A673 (cell line): ENCODE results near the gene HOOK2. TPM values are rescaled to one million over a fixed set of nuclear protein-coding genes. Genes with fewer than 3 reads are reported as not detected.

Experiments
- BruUV-seq: library from RNA; stranded (reverse); fragments of 400-500 nt; replicated peaks from 2 replicates; lab custom pipeline; 2021; lab: Mats Ljungman, UMichigan
- CTCF ChIA-PET: fragments of 300-600 bp; sonication (Branson Sonifier 250); formaldehyde crosslinking; loops from one replicate; lab custom pipeline; 2022; ENCODE audit warnings: antibody characterized with exemption; lab: Charles Lee
- POLR2A ChIA-PET: fragments of 300-600 bp; sonication (Branson Sonifier 250); formaldehyde crosslinking; loops from one replicate; lab custom pipeline; 2022; ENCODE audit warnings: antibody characterized with exemption; ENCODE audit not compliant: low non-redundant PET; lab: Charles Lee
- DNase-seq: peaks from one replicate; pipeline ENCODE4 v3.0.0-alpha.2; 2015; ENCODE audit warnings: low spot score
- H3K27ac ChIP-seq: fragments of 200-600 bp; sonication (generic); 2 replicates; pipeline ENCODE4 v1.5.1; 2016; ENCODE audit warnings: mixed run types, low read depth, mild to moderate bottlenecking, mixed read lengths, antibody characterized with exemption, low read length; ENCODE audit not compliant: poor library complexity, severe bottlenecking
- H3K27me3 ChIP-seq: fragments of 200-600 bp; sonication (generic); replicated peaks from 2 replicates; pipeline ENCODE4 v1.6.1; 2017; ENCODE audit warnings: mixed run types, low read depth, mild to moderate bottlenecking, mixed read lengths, antibody characterized with exemption, low read length; ENCODE audit not compliant: insufficient read depth, poor library complexity
- H3K36me3 ChIP-seq: fragments of 200-600 bp; sonication (generic); 2 replicates; pipeline ENCODE4 v1.6.1; 2016; ENCODE audit warnings: mixed run types, mild to moderate bottlenecking, mixed read lengths, antibody characterized with exemption, low read length; ENCODE audit not compliant: insufficient read depth, poor library complexity, severe bottlenecking
- H3K4me1 ChIP-seq: fragments of 200-600 bp; sonication (generic); 2 replicates; pipeline ENCODE4 v1.6.1; 2017; ENCODE audit warnings: mixed run types, mild to moderate bottlenecking, mixed read lengths, antibody characterized with exemption, low read length; ENCODE audit not compliant: insufficient read depth, poor library complexity, severe bottlenecking
- H3K4me3 ChIP-seq: fragments of 200-600 bp; sonication (generic); 2 replicates; pipeline ENCODE4 v1.5.1; 2016; ENCODE audit warnings: low read depth, mixed run types, mild to moderate bottlenecking, mixed read lengths, low read length; ENCODE audit not compliant: poor library complexity, severe bottlenecking
- H3K9me3 ChIP-seq: fragments of 200-600 bp; sonication (generic); 2 replicates; pipeline ENCODE4 v1.6.1; 2016; ENCODE audit warnings: mixed run types, low read depth, mild to moderate bottlenecking, mixed read lengths, antibody characterized with exemption, low read length; ENCODE audit not compliant: poor library complexity, severe bottlenecking
- EZH2 ChIP-seq: fragments of 200-600 bp; sonication (generic); IDR thresholded peaks from 2 replicates; pipeline ENCODE4 v1.6.1; 2017; ENCODE audit warnings: borderline replicate concordance, low read depth, mild to moderate bottlenecking, mixed read lengths, antibody characterized with exemption, low read length; ENCODE audit not compliant: poor library complexity, severe bottlenecking
- intact Hi-C: fragments of 100-400 bp; cut with micrococcal nuclease; formaldehyde crosslinking; loops from one replicate; pipeline ENCODE4 v1.10.0; 2022; ENCODE audit not compliant: unreplicated experiment
- total RNA-seq: library from RNA; stranded (reverse); gene quantifications from 2 replicates; pipeline ENCODE4 v1.2.3, GENCODE V29; 2021
- TF ChIP-seq, protein P1 (sequence below): fragments of 300-800, 200-600 bp; sonication (generic); conservative IDR thresholded peaks from 2 replicates; pipeline ENCODE4 v1.5.1; 2017; ENCODE audit warnings: low read depth, mild to moderate bottlenecking, antibody characterized with exemption, low read length, moderate library complexity, mixed read lengths

HOOK2 gene
- total RNA-seq, 1 experiment from 2014 or later: 25.8 TPM

GRCh38 chr19:12788042-12788681 lies 12.8 kb upstream of the HOOK2 start:
- ChIA-PET CTCF (no interaction called here), POLR2A (no interaction called here)
- Histone ChIP-seq H3K27me3 (no peaks in the 10 kb centered on the region), H3K9me3 (no peaks in the 10 kb centered on the region), H3K4me3 (no peak overlapping the region), H3K4me1 (peaks cover 45% of the 10 kb centered on the region), H3K27ac (peak overlapping the region; percentile 98), H3K36me3 (no peaks in the 10 kb centered on the region)
- DNase-seq: no peak
- TF ChIP-seq, protein P1, sequence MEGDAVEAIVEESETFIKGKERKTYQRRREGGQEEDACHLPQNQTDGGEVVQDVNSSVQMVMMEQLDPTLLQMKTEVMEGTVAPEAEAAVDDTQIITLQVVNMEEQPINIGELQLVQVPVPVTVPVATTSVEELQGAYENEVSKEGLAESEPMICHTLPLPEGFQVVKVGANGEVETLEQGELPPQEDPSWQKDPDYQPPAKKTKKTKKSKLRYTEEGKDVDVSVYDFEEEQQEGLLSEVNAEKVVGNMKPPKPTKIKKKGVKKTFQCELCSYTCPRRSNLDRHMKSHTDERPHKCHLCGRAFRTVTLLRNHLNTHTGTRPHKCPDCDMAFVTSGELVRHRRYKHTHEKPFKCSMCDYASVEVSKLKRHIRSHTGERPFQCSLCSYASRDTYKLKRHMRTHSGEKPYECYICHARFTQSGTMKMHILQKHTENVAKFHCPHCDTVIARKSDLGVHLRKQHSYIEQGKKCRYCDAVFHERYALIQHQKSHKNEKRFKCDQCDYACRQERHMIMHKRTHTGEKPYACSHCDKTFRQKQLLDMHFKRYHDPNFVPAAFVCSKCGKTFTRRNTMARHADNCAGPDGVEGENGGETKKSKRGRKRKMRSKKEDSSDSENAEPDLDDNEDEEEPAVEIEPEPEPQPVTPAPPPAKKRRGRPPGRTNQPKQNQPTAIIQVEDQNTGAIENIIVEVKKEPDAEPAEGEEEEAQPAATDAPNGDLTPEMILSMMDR: no peak
- TF ChIP-seq EZH2: no peak
- BruUV-seq: TSS peak; percentile 36
- intact Hi-C loops: no loop called here

DNA sequence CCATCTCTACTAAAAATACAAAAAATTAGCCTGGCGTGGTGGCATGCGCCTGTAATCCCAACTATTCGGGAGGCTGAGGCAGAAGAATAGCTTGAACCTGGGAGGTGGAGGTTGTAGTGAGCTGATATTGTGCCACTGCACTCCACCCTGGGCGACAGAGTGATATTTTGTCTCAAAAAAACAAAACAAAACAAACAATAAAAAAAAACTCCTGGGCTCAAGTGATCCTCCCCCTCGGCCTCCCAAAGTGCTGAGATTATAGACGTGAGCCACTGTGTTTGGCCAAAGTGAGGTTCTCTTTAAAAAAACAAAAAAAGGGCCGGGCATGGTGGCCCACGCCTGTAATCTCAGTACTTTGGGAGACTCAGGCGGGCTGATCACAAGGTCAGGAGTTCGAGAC lies 12.1 kb upstream of the HOOK2 start:
- intact Hi-C loops: no loop called here
- BruUV-seq: no TSS peak
- H3K36me3 ChIP-seq: no peaks in the 10 kb centered on the region
- POLR2A ChIA-PET: no interaction called here
- H3K4me3 ChIP-seq: no peak overlapping the region
- TF ChIP-seq, protein P1: no peak
- no peak for TF ChIP-seq EZH2
- no peaks in the 10 kb centered on the region for H3K9me3 ChIP-seq
- DNase-seq: no peak
- CTCF ChIA-PET: no interaction called here
- no peaks in the 10 kb centered on the region for H3K27me3 ChIP-seq
- H3K27ac ChIP-seq: no peak overlapping the region
- peaks cover 51% of the 10 kb centered on the region for H3K4me1 ChIP-seq

GRCh38 chr19:12786952-12787351 lies 11.6 kb upstream of the HOOK2 start:
- DNase-seq: no peak
- intact Hi-C loops: no loop called here
- peaks cover 56% of the 10 kb centered on the region for H3K4me1 ChIP-seq
- peak overlapping the region; percentile 96 for H3K27ac ChIP-seq
- H3K27me3 ChIP-seq: no peaks in the 10 kb centered on the region
- no peaks in the 10 kb centered on the region for H3K9me3 ChIP-seq
- no peaks in the 10 kb centered on the region for H3K36me3 ChIP-seq
- ChIA-PET POLR2A (interaction anchor here (0.5 kb wide), 1 partner anchor 1011 kb away, joined by 3 read pairs; no protein-coding TSS in a partner anchor), CTCF (no interaction called here)
- TF ChIP-seq, protein P1: no peak
- no peak for TF ChIP-seq EZH2
- H3K4me3 ChIP-seq: no peak overlapping the region
- no TSS peak for BruUV-seq
